ENCODE measurements around the gene EEA1. TPM values are rescaled to one million over a fixed set of nuclear protein-coding genes. Genes with fewer than 3 reads are reported as not detected.

Gene EEA1
- total RNA-seq, 2 donors from 2014 or later: 14.8 to 23.8 TPM

- Mint-ChIP-seq H3K9me3 (no peaks in the 10 kb centered on the region), H3K36me3 (no peaks in the 10 kb centered on the region), H3K27ac (no peak overlapping the region)
- ATAC-seq: no peak
- no peak for DNase-seq (ENCODE audit: low spot score in 2 of 2)
Observed at GRCh38 chr12:92945659-92946220, 16.6 kb upstream of the EEA1 start.

GRCh38 chr12:92943482-92944250, 14.6 kb upstream of the EEA1 start:
- ATAC-seq: no peak
- DNase-seq (ENCODE audit: low spot score in 2 of 2): no peak
- no peaks in the 10 kb centered on the region for H3K9me3 Mint-ChIP-seq
- H3K36me3 Mint-ChIP-seq: no peaks in the 10 kb centered on the region
- H3K27ac Mint-ChIP-seq: peak overlapping the region in 1 of 2 donors; percentile 70

- Mint-ChIP-seq H3K9me3 (no peaks in the 10 kb centered on the region), H3K27ac (peak overlapping the region in 1 of 2 donors; percentile 70), H3K36me3 (no peaks in the 10 kb centered on the region)
- no peak for ATAC-seq
- DNase-seq (ENCODE audit: low spot score in 2 of 2): no peak
Observed at GRCh38 chr12:92942905-92943304, 13.8 kb upstream of the EEA1 start.

GRCh38 chr12:92939116-92939515, 10.0 kb upstream of the EEA1 start:
- DNase-seq (ENCODE audit: low spot score in 2 of 2): no peak
- Mint-ChIP-seq H3K9me3 (no peaks in the 10 kb centered on the region), H3K27ac (no peak overlapping the region), H3K36me3 (no peaks in the 10 kb centered on the region)
- no peak for ATAC-seq

- no peak for ATAC-seq
- Mint-ChIP-seq H3K27ac (no peak overlapping the region), H3K36me3 (no peaks in the 10 kb centered on the region), H3K9me3 (no peaks in the 10 kb centered on the region)
- DNase-seq (ENCODE audit: low spot score in 2 of 2): no peak
Observed at GRCh38 chr12:92938638-92939037, 9.5 kb upstream of the EEA1 start.

GRCh38 chr12:92938018-92938417, 8.9 kb upstream of the EEA1 start:
- ATAC-seq: peak in 1 of 2 donors; percentile 46
- no peaks in the 10 kb centered on the region for H3K36me3 Mint-ChIP-seq
- no peak for DNase-seq (ENCODE audit: low spot score in 2 of 2)
- no peak overlapping the region for H3K27ac Mint-ChIP-seq
- no peaks in the 10 kb centered on the region for H3K9me3 Mint-ChIP-seq

GRCh38 chr12:92933606-92934005, 4.5 kb upstream of the EEA1 start:
- DNase-seq (ENCODE audit: low spot score in 2 of 2): no peak
- Mint-ChIP-seq H3K9me3 (no peaks in the 10 kb centered on the region), H3K27ac (no peak overlapping the region), H3K36me3 (no peaks in the 10 kb centered on the region)
- ATAC-seq: no peak

- H3K27ac Mint-ChIP-seq: peak overlapping the region in 1 of 2 donors; percentile 90
- no peaks in the 10 kb centered on the region for H3K9me3 Mint-ChIP-seq
- no peak for DNase-seq (ENCODE audit: low spot score in 2 of 2)
- no peaks in the 10 kb centered on the region for H3K36me3 Mint-ChIP-seq
- no peak for ATAC-seq
Observed at GRCh38 chr12:92930421-92930820, 1.3 kb upstream of the EEA1 start.

- no peaks in the 10 kb centered on the region for H3K36me3 Mint-ChIP-seq
- H3K9me3 Mint-ChIP-seq: no peaks in the 10 kb centered on the region
- H3K27ac Mint-ChIP-seq: peak overlapping the region; percentile 90 to 99
- no peak for DNase-seq (ENCODE audit: low spot score in 2 of 2)
- ATAC-seq: no peak
Observed at GRCh38 chr12:92929983-92930382, 888 bp upstream of the EEA1 start.

- DNase-seq (ENCODE audit: low spot score in 2 of 2): peak; percentile 65 to 71
- ATAC-seq: peak; percentile 54 to 59
- Mint-ChIP-seq H3K36me3 (peaks cover 0 to 3% of the 10 kb centered on the region in 2 donors), H3K27ac (peak overlapping the region; percentile 91 to 99), H3K9me3 (no peaks in the 10 kb centered on the region)
Observed at GRCh38 chr12:92928421-92928961, 604 bp downstream of the EEA1 start.

- Mint-ChIP-seq H3K27ac (peak overlapping the region; percentile 91 to 99), H3K9me3 (no peaks in the 10 kb centered on the region), H3K36me3 (peaks cover 0 to 9% of the 10 kb centered on the region in 2 donors)
- peak in 1 of 2 donors; percentile 34 for ATAC-seq
- no peak for DNase-seq (ENCODE audit: low spot score in 2 of 2)
Observed at GRCh38 chr12:92927436-92928281, 1.4 kb downstream of the EEA1 start.

GRCh38 chr12:92927055-92927435, 2.0 kb downstream of the EEA1 start:
- peak overlapping the region; percentile 91 to 99 for H3K27ac Mint-ChIP-seq
- ATAC-seq: peak; percentile 40 to 51
- H3K9me3 Mint-ChIP-seq: no peaks in the 10 kb centered on the region
- peak in 1 of 2 donors; percentile 44 for DNase-seq (ENCODE audit: low spot score in 2 of 2)
- H3K36me3 Mint-ChIP-seq: peaks cover 4 to 9% of the 10 kb centered on the region in 2 donors

- ATAC-seq (no peak), DNase-seq (ENCODE audit: low spot score in 2 of 2) (no peak)
- Mint-ChIP-seq H3K27ac (peak overlapping the region in 1 of 2 donors; percentile 99), H3K9me3 (no peaks in the 10 kb centered on the region), H3K36me3 (peaks cover 4 to 9% of the 10 kb centered on the region in 2 donors)
Observed at GRCh38 chr12:92926549-92926948, 2.5 kb downstream of the EEA1 start.

- ATAC-seq (peak; percentile 98 to 99), DNase-seq (ENCODE audit: low spot score in 2 of 2) (peak in 1 of 2 donors; percentile 30)
- Mint-ChIP-seq H3K9me3 (no peaks in the 10 kb centered on the region), H3K36me3 (peaks cover 4 to 9% of the 10 kb centered on the region in 2 donors), H3K27ac (peak overlapping the region; percentile 33 to 83)
Observed at GRCh38 chr12:92921877-92922276, 7.2 kb downstream of the EEA1 start.

- Mint-ChIP-seq H3K27ac (no peak overlapping the region), H3K36me3 (peaks cover 8 to 23% of the 10 kb centered on the region in 2 donors), H3K9me3 (peaks cover 3 to 16% of the 10 kb centered on the region in 2 donors)
- ATAC-seq (no peak), DNase-seq (ENCODE audit: low spot score in 2 of 2) (no peak)
Observed at GRCh38 chr12:92915365-92915764, 13.7 kb downstream of the EEA1 start.

GRCh38 chr12:92914170-92914569, 14.9 kb downstream of the EEA1 start:
- H3K9me3 Mint-ChIP-seq: peaks cover 3 to 16% of the 10 kb centered on the region in 2 donors
- ATAC-seq (no peak), DNase-seq (ENCODE audit: low spot score in 2 of 2) (no peak)
- peaks cover 8 to 29% of the 10 kb centered on the region in 2 donors for H3K36me3 Mint-ChIP-seq
- no peak overlapping the region for H3K27ac Mint-ChIP-seq

- peaks cover 8 to 29% of the 10 kb centered on the region in 2 donors for H3K36me3 Mint-ChIP-seq
- H3K27ac Mint-ChIP-seq: peak overlapping the region in 1 of 2 donors; percentile 65
- DNase-seq (ENCODE audit: low spot score in 2 of 2): no peak
- no peak for ATAC-seq
- peaks cover 3 to 16% of the 10 kb centered on the region in 2 donors for H3K9me3 Mint-ChIP-seq
Observed at GRCh38 chr12:92912672-92913071, 16.4 kb downstream of the EEA1 start.

Measured in activated naive CD4-positive, alpha-beta T cell treated with anti-CD3 and anti-CD28 coated beads, Interleukin-2, amount 50 U/mL, for 72 hours (primary cell).